ENCODE data around the gene KLHL36.

DNA sequence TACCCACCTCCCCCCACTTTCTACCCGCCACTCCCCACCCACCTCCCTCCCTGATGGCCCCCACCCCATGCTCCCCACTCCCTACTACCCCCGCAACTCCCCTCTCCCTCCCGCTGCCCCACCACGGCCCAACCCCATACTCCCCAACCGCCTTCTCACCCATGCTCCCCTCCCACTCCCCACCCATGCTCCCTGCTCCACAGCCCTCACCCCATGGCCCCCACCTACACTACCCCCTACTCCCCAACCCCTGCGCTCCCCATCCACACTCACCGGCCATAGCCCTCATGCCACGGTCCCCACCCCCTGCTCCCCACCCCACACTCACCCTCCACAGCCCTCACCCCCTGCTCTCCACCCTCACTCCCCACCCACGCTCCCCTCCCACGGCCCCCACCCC is 44.4 kb upstream of the KLHL36 start:
- TF ChIP-seq, protein P1, sequence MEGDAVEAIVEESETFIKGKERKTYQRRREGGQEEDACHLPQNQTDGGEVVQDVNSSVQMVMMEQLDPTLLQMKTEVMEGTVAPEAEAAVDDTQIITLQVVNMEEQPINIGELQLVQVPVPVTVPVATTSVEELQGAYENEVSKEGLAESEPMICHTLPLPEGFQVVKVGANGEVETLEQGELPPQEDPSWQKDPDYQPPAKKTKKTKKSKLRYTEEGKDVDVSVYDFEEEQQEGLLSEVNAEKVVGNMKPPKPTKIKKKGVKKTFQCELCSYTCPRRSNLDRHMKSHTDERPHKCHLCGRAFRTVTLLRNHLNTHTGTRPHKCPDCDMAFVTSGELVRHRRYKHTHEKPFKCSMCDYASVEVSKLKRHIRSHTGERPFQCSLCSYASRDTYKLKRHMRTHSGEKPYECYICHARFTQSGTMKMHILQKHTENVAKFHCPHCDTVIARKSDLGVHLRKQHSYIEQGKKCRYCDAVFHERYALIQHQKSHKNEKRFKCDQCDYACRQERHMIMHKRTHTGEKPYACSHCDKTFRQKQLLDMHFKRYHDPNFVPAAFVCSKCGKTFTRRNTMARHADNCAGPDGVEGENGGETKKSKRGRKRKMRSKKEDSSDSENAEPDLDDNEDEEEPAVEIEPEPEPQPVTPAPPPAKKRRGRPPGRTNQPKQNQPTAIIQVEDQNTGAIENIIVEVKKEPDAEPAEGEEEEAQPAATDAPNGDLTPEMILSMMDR (IDR thresholded peaks at IDR 0.05): no peak
- TF ChIP-seq POLR2A (IDR thresholded peaks at IDR 0.05; ENCODE audit: low read depth): no peak
